GM21423 (cell line): ENCODE data around the gene PKP1.

Experiments
- ATAC-seq: cut with Tn5 transposase; IDR thresholded peaks from one replicate; pipeline ENCODE4 v1.9.1; 2021; ENCODE audit warnings: mild to moderate bottlenecking, moderate library complexity; ENCODE audit not compliant: unreplicated experiment

PKP1 gene

DNA sequence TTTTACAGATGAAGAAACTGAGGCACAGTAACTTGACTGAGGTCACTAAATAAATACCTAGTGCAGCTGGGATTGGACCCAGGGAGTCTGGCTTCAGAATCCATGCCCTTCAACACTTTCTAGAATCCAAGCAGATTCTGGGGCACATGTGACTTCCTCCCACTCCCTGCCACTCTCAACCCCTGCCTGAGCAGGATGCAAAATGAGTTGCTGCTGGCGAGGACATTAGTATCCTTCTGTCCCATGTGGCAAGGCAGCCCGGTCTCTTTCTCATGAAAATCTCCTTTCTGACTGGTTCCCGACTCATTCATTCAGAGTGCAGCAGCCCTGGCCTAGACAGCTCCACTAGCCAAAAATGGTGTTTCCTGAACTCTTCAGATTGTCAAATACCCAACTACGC, 65.8 kb downstream of the PKP1 start:
- no peak for ATAC-seq

DNA sequence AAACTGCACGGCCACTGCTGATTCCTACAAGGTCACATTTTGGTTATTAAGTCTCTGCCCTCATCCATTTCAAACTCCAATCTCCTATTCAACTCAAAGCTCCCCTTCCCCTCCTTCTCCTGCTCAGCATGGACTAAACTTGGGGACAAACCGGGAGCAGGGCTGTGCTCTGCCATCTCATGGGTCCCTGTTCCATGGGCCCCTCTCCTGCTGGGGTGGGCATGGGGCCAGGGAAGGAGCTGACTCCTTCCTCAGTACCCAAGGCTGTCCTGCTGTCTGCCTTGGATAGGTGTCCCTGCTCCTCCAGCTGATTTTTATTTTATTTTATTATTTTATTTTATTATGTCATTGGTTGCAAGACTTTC, 67.0 kb downstream of the PKP1 start:
- no peak for ATAC-seq

DNA sequence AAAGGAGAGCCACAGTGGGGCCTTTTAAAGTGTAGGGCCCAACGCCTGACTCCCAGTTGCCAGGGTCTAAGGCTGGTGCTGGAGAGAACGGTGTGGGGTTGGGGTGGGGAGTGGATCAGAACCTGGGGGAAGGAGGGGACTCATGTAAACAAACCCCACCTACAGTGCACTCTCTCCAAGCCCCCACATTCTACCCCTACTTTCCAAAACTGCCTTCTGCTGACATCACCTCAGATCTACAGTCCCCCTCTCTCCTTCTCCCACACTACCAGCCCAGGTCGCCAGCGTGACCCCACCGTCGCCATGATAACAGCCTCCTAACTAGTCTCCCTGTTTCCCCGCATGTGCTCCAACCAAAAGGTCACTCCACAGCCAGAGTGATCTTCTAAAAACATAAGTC, 67.6 kb downstream of the PKP1 start:
- ATAC-seq, result no peak

DNA sequence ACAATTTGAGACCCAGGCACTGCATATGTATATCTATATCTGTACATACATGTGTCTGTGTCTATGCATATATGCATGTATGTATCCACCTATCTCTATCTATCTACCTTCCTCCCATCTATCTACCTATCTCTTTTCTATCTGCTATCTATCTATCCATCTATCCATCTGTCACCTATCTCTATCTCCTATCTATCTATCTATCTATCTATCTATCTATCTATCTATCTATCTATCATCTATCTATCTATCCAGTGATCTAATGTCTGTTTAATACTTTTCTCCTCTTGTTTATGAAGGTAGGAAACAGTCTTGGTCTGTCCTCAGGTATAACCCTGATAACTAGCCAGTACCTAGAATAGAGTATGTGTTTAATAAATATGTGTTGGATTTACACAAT, 68.3 kb downstream of the PKP1 start:
- ATAC-seq, result no peak

DNA sequence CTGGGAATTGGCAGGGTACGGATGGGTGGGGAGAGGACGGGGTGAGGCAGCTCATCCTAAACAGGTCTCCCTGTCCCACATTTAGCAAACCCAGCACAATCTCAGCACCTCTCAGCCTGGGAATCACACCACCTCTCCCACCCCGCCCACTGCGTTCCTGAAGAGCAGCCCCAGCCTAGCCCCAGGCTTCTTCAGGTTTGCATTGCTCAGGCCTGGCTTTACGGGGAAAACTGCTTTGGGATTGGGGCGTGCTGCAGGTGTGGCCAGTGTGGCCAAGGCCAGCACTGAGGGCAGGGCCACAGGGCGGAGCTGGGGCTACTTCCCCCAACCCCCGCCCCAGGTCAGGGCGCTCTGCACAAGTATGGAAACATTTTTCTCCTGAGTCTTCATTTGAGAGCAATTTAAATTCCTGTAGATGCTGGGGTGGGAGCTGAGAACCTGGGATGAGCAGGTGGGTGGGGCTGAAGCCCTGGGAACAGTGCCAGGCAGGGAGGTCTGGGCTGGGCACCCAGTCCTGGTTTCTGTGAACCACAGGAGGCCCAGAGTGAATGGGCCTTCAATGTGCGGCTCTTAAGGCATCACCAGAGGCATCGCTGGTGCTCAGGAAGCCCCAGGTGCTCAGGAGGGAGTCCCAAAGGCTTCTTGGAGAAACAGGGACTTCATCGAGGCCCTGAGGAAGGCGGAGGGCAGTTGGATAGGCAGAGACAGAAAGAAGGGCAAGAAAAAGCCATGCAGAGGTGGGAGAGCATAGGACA, 70.1 kb downstream of the PKP1 start:
- ATAC-seq, result no peak

DNA sequence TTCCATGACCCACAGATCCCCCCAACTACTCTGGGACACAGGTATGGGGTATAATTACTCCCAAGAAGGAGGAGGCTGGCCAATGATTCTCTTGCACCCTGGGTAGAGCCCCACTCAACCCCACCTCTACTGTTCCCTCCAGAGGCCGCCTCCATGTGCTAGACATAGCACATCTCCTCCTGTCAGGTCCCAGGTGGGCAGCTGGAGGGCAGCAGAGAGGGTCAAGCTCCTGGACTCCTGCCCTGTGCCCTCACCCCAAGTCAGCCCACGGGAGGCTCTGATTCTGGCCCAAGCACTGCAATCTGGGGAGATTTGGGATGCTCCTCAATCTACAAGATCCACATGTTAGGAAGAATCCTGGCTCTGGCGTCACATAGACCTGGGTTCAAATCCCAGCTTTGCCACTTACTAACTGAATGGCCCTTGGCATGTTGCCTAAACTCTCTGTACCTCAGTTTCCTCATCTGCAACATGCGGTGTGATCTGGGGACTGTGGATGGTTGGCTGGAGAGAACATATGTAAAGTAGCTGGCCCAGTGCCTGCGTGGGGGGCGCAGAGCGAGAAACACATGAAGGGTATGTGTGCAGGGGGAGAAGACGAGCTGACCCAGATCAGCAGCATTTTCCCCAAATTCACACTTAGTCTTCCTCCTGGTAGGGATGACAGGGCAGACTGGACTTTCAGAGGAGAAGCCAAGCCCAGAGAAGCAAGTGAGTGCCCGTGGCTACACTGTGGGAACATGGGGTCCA, 71.0 kb downstream of the PKP1 start:
- no peak for ATAC-seq

DNA sequence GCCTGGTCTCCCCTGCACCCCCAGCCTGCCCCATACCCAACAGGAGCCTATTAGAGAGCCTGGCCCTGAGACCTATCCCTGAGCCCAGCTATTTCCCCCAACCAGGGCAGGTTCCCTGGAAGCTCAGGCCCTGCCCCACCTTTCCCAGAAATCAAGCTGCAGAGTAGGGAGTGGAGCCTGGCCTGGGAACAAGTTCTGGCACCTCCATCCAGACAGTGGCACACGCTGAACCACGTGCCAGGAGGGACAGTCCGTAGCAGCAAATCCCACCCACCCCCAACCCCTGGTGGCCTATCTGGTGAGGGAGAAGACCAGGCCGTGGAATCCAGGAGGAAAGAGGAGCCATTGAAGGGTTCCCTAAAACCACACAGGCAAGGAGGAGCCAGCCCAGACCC, 71.6 kb downstream of the PKP1 start:
- no peak for ATAC-seq

DNA sequence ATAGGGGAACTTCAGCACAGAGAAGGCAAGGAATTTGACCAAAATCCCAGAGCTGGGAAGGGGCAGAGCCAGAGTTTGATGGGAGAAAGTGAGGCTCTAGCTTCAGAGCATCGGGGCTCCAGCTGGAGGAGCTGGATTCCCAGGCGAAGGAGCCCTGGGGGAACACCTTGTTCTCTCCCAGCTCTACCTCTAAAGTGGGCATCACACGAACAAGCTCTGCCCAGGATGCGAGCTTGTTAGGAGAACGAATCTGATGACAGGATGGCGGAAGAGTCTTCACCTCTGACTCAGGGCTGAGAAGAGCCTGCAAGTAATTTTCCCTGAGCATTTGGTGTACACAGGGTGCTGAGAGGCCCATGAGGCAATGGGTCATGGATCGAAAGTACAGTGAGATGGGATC, 72.2 kb downstream of the PKP1 start:
- no peak for ATAC-seq

DNA sequence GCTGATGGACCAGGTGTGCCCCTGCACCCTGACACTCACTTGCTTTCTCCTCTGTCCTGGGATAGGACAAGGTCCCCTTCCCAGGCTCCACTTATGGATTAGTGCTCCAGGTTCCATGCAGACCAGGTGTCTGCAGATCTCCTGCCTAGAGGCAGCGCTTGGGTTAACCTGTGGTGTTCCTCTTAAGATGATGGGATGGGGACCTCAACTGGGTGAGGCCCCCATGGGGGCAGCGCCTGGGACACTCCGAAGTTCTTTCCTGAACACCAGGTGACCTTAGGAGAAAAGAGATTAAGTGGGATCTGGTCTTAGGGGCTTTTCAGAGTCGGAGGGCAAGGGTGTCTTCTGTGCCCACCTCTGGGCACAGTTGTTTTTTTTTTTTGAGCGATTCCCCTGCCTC, 72.9 kb downstream of the PKP1 start:
- ATAC-seq, result no peak

DNA sequence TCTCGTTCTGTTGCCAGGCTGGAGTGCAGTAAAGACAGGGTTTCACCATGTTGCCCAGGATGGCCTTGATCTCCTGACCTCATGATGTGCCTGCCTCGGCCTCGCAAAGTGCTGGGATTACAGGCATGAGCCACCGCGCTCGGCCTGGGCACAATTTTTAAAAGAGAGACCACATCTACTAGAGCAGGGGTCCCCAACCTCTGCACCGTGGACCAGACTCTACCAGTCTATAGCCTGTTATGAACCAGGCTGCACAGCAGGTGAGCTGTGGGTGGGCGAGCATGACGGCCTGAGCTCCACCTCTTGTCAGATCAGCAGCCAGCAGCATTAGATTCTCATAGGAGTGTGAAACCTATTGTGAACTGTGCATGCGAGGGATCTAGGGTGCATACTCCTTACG, 73.4 kb downstream of the PKP1 start:
- ATAC-seq, result no peak

DNA sequence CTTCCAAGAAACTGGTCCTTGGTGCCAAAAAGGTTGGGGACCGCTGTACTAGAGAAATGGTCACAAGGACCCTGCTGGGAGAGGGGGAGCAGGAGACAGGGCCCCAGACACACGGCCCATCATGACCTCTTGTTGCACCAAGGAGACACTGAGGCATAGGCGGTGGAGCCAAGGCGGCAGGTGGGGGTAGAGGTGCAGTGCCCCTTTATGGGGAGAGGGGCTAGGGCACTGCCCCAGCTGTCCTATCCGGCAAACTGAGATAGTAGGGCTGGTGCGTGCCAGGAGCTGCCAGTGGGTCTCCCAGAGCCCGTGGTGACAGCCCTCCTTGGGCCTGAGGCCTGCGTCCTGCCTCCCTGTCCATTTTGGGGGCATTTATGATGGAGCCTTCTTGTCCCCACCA, 73.9 kb downstream of the PKP1 start:
- ATAC-seq, result no peak

DNA sequence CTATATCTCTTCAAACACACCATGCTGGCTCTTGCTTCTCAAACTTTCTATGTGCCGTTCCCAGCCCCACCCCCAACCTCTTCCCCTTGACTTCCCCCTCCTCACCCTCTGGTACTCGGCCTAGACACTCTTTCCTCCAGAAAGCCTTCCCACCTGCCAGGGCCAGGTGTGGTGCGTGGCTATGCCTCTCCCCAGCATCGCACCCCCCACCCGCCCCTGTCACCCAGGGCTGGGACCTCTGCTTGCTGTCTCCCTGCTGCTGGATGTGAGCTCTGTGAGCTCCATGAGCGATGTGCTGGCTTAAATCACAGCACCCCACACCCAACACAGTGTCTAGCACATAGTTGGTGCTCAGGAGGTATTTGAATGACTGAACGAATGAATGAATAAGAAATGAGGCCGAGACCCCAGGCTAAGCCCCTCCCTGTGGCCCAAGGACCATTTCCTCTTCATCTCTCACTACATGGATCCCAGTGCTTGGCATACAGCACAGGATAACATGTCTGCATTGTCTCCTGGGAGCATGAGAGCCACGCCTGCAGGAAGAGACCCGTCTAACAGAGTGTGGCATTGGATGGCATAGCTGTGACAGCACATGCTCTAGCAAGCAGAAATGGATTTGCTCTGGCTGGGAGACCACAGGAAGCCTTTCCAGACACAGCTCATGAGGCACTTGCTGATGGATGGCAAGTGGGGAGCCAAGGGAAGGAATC, 74.5 kb downstream of the PKP1 start:
- ATAC-seq, result no peak

DNA sequence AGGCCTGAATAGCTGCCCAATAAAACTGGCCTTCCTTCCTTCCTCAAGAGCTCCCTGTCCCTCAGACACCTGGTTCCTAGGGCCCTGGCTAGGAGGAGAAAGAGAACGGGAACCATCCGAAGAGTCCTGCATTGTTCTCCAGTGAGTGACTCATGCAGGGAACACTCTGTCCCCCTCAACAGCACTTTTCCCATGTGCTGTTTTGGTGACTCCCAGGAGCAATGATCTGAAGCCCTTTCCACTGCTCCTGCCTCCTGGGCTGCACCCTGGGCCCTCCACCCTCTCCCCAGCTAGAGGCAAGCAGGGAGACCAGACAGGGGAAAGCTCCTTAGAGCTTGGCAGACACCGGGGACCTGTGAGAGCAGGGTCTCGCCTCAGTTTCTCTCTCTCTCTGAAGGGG, 75.3 kb downstream of the PKP1 start:
- ATAC-seq, result no peak

DNA sequence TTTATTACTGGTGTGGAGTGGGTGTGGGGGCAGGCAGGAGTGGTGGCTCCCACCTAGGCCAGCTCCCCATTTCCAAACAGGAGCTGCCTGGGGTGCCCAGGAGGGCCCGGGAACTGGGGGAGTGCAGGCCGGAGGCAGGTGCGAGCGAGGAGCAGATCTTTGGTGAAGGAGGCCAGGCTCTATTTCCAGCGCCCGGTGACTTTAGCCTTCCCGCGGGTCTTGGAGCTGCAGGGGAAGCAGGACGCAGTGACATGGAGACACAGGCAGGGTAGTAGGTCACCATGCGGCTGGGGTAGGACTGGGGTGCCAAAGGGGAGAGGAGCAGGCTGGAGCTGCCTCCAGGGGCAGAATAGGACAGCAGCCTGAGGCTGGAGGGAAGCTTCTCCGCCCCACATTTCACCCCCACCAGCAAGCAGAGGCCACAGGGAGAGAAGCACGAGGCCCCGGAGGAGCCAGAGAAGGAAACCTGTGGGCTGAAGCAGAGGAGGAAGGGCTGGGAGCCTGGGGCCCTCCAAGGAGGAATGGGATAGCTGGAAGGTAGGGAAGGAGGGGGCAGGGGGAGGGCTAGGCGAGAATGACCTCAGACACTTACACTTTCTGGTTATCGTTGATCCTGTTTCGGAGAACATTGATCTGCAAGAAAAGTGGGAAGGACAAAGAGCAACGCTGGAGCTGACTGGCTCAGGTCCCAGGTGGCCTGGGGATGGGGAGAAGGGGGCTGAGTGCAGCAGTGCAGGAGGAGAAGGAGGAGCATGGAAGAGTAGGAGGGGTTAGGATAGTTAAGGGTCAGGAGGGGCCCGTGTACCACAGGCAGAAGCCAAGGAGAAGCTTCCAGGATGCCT, 75.9 kb downstream of the PKP1 start:
- ATAC-seq, result no peak

DNA sequence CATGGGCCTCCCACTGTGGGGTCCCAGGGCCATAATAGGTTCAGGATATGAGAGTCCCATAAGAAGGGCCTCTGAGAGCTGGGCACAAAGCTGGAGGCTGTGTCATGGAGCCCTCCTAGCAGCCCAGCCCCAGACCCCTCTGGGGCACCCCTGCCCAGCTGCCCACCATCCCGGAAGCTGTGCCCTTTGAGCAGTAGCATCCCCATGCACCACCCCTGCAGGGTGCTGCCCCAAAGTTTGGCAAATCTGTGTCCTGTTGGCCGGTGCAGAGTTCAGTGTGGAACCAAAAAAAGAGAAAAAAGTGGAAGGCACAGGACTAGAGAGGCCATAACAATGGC, 76.5 kb downstream of the PKP1 start:
- no peak for ATAC-seq

DNA sequence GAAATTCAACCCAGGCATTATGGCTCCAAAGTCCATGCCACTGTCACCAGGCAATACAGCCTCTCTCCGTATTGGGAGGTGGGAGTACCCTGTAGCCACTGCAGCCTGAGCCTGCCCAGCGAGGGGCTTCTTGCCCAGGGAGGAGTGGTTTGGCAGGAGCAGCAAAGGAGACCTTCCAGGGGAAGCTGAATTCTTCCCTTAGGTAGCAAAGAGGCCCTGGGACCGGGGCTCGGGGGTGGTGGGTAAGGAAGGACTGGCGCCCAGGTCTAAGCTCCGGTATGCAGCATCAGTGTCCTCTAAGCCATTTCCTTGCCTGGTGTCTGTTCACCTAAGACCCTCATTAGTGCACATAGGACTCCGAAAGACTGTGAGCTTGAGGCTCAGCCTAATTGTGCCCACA, 77.2 kb downstream of the PKP1 start:
- no peak for ATAC-seq

DNA sequence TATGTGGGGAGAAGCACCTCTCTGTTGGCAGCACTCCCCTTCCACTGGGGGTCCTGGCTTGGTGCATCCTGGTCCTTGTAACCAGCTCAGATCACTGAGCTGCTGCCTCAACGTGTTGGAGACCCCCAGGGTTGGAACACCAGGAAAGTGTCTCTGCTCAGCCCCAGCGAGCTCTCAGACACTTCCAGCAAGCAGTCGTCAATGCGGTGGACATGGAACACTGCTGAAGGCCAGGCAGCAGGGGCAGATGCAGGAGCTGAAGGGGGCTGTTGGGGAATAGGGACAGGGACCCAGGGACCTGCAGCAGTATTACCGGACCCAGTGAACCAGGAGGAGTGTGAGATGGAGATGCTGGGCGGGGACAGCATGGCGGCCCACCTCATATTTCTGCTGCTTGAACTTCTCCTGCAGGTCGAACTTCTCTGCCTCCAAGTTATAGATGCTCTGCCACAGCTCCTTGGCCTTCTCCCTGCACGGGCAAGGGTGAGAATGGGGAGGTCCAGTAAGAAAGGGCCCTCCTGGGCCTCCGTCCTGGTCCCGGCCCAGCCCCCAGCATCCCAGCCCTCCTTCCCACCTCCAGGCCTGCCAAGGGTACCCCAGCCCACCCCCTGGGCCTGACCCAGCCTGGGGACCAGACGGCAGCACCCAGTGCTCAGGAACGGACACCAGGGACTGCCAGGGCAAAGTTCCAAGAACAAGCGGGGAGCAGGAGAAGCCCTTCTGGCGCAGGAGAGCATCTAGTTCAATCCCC, 77.8 kb downstream of the PKP1 start:
- no peak for ATAC-seq

DNA sequence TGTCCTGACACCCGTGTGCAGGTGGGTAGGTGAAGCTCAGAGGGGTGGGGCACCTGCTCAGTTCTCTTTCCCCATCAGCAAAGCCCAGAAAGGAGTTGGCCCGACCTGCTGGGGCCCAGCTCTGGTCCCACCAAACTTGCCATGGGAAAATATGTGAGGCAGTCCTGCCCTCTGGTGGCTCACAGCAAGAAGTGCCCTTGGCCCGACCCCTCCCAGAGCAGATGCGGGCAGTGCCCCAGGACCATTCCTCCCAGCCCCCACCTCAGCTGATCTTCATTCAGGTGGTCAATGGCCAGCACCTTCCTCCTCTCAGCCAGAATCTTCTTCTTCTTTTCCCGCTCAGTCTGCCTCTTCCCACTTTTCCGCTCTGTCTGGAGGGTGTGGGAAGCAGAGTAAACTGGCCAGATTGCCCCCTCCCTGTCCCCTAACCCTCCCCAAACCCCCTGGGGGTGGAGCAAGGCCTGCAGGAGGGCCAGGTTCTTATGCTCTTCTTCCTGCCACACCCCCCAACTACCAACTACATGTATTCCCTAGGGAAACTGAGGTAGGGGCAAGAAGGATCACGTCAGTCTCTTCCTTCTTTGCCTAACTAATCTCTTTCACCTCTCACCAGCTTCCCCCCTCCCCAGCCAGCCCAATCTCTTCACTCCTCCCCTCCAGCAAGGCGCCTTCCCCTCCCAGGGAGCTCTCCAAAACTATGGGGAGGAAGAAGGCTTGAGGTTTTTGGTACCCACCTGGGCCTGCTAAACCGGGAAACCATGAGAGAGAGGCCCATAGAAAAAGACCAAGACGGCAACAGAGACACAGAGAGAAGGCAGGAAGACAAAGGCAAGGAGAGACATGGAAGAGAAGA, 78.6 kb downstream of the PKP1 start:
- no peak for ATAC-seq

DNA sequence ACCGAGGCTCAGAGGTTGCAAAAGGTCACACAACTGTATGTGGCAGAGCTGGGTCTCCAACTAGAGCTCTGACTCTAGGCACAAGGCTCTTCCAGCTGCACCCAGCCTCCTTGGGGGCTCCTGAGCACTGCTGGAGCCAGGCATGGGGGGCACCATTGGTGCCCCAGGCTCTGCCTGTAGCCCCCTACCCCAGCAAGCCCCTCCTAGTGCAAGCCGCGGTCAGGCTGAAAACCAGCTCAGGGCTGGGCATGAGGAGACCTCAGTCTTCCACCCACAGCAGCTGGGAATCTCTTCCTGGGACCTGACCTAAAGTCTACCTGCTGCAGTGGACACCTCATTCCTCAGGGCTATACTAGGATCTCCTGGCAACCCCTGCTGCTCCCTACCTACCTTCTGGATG, 79.6 kb downstream of the PKP1 start:
- ATAC-seq, result no peak

DNA sequence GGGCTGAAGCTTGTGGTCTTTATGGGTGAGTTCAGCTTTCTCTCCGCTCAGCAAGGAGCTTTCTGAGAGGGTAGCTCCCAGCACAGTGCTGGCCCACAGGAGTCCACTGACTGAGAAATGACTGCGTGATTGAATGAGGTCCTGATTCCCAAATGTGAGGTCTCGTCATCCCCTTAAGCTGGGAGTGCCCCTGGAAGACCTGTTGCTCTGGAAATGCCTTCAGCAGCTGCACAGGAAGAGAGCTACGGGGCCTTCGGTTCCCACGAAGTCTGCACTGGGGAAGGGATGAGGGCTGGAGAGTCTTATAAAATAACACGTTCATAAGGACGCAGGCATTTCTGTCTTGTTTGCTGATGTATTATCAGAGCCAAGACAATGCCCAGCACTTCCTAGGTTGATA, 80.2 kb downstream of the PKP1 start:
- ATAC-seq, result no peak
